ENCODE results near the gene XPO1.

GRCh38 chr2:61538920-61539520, 864 bp upstream of the XPO1 start:
- TF ChIP-seq CTCF (IDR thresholded peaks at IDR 0.05; ENCODE audit: low read depth, low read length, poor library complexity, severe bottlenecking) = no peak
- TF ChIP-seq EZH2phosphoT487 (IDR thresholded peaks at IDR 0.05; ENCODE audit: borderline replicate concordance, low read length) = no peak
